ENCODE measurements around the gene CNKSR3.

CNKSR3 gene

DNA sequence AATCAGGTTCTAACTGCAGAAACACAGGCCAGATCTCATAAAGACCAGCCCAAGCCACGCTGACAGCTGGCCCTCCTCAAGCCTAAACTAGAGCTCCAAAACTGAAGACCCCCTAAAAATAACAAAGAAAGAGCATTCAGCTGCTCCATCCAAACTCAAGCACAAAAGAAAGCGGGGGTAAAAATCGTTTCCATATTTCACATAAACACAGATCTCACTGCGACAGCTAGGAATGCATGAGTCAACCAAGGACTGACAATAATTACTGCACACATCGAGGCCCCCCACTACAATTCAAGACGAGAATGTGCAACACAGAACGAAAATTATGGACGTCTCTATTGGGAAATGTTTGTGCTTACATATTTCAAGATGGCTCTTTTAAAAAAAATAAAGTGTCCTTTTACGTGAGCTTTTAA, 31.1 kb downstream of the CNKSR3 start:
- DNase-seq (ENCODE audit: low read depth in 2 of 2) = no peak

DNA sequence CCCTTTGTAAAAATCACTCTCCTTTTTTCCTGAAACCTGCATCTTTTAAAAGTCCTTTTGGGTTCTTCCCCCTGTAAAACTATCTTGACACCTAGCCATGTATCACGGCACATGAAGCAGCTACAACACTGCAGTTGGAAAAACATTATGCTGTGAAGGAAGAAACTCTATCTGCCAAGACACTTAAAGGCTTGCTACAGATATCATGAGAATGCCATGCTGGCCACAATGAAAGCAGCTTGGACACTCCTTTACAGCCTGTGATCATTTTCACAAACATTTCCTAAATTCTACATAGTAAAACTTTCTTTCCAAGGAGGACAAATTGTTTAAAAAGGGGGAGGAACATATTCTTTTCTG, 31.8 kb downstream of the CNKSR3 start:
- no peak for DNase-seq (ENCODE audit: low read depth in 2 of 2)

- no peak for DNase-seq (ENCODE audit: low read depth in 2 of 2)
Measured at GRCh38 chr6:154478021-154478700, 32.3 kb downstream of the CNKSR3 start.

DNA sequence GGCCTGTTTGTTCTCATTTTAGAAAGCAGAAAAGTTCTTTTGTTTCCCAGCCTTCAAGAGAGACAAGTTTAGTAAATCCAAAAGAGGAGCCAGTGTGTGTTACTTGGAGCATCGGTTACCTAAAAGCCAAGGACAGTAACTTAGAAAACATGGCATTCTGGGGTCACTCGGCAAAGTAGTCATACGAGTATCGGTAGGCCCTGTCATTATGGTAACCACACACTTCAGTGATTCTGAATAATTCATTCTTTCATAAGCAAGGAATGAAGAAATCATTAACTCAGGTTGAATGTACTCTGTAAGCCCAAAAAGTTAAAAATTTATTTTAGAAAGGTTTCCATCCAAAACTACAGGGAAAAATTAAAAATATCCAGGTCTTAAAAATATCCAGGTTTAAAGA, 34.0 kb downstream of the CNKSR3 start:
- no peak for DNase-seq (ENCODE audit: low read depth in 2 of 2)

DNA sequence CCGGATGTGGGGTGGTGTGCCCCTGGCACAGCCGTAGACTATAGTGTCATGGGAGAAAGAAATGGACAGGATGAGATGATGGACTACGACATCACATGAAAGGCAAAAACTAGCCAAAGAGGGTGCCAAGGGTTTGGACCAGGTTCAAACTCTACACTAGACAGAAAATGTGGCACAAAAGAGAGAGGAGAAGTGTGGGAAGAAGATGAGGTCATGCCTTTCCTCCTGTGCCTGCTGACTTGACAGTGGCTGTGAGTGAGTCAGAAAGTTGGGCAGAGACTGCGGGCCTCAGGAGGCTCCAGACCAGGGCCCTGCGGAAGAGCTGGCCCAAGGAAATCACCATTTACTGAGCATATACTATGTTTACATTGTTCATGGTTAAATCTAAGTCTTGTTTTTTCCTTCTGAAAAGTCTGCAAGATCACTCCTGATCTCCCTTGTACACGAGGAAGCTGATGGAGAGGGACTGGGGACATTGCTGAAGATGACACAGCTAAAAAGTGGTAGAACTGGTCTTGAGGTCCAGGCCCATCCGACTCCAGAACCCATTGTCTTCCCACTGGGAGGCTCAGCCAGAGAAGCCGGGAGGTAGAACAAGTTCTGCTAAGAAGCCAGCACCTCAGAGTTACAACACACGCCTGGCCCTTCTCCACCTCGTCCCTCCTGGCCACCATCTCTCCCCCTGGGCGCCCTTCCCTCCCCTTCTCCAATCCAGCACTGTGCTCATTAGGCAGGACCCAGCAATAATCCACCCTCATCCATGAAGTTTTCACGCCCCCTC, 35.6 kb downstream of the CNKSR3 start:
- DNase-seq (ENCODE audit: low read depth in 2 of 2) = no peak

GRCh38 chr6:154473324-154473723, 37.2 kb downstream of the CNKSR3 start:
- no peak for DNase-seq (ENCODE audit: low read depth in 2 of 2)

- no peak for DNase-seq (ENCODE audit: low read depth in 2 of 2)
Measured at GRCh38 chr6:154471609-154472362, 38.7 kb downstream of the CNKSR3 start.

GRCh38 chr6:154469306-154469935, 41.1 kb downstream of the CNKSR3 start:
- DNase-seq (ENCODE audit: low read depth in 2 of 2) = no peak

DNA sequence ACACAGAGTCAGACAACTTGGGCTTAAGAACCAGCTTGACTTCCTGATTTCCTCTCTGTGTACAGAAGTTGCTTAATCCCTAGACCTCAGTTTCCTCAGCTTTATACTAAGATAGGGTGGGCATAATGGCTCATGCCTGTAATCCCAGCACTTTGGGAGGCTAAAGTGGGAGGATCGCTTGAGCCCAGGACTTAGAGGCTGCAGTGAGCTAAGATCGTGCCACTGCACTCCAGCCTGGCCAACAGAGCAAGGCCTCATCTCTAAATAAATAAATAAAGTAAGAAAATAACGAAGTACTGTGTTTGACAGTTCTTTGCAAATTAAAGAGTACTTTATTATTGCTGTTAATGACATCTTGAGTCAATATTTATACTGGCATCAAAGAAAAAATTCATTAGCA, 41.7 kb downstream of the CNKSR3 start:
- no peak for DNase-seq (ENCODE audit: low read depth in 2 of 2)

- DNase-seq (ENCODE audit: low read depth in 2 of 2) = no peak
Measured at GRCh38 chr6:154466971-154467679, 43.4 kb downstream of the CNKSR3 start.

GRCh38 chr6:154466139-154466538, 44.3 kb downstream of the CNKSR3 start:
- DNase-seq (ENCODE audit: low read depth in 2 of 2) = no peak

- no peak for DNase-seq (ENCODE audit: low read depth in 2 of 2)
Measured at GRCh38 chr6:154463573-154464419, 46.7 kb downstream of the CNKSR3 start.

DNA sequence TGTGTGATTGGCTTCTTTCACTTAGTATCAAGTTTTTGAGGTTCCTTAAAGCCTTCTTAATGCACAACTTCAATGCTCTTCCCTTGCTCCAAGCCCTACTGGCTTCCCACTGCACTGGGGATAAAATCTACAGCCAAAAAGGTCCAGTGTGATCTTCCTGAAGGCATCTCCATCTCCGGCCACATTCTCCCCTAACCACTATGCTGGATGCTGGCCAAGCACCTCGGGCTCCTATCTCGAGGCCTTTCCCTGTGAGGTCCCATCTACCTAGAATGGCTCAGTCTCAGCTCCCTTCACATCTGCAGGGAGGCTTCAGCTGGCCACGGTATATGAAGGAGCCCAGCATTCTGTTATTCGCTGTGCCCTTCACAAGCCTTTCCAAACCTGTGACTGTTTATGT, 48.1 kb downstream of the CNKSR3 start:
- no peak for DNase-seq (ENCODE audit: low read depth in 2 of 2)

DNA sequence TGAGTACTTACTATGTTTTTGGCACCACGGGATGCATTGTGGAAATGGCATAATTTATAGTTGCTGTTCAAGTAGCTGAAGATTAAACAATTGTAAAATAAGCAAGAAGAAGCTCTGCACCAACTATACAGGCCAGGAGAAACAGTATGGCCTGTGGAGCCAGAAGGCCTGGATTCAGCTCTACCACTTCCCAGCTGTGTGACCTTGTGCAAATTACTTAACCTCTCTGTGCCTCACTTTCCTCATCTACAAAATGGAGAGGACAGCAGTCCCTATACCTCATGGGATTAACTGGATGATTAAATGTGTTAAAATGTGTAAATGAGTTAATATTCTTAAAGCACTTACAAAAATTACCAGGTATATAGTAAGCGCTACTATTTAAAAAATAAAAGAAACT, 49.1 kb downstream of the CNKSR3 start:
- no peak for DNase-seq (ENCODE audit: low read depth in 2 of 2)

- DNase-seq (ENCODE audit: low read depth in 2 of 2) = no peak
Measured at GRCh38 chr6:154460306-154461071, 50.0 kb downstream of the CNKSR3 start.

- no peak for DNase-seq (ENCODE audit: low read depth in 2 of 2)
Measured at GRCh38 chr6:154459513-154459912, 51.0 kb downstream of the CNKSR3 start.

- no peak for DNase-seq (ENCODE audit: low read depth in 2 of 2)
Measured at GRCh38 chr6:154458565-154459470, 51.7 kb downstream of the CNKSR3 start.

GRCh38 chr6:154457881-154458284, 52.6 kb downstream of the CNKSR3 start:
- no peak for DNase-seq (ENCODE audit: low read depth in 2 of 2)
